Transverse colon (tissue), 4 donors: ENCODE data around the gene SFXN4. TPM values are rescaled to one million over a fixed set of nuclear protein-coding genes. Genes with fewer than 3 reads are reported as not detected.

Experiments used
- DNase-seq: peaks from one replicate; pipeline ENCODE4 v3.0.0-alpha.2; 2019
- H3K27ac ChIP-seq, 4 donors: fragments of 200-600 bp; sonication (generic); 2 replicates each; pipeline ENCODE4 v1.5.1; 2016 to 2018; ENCODE audit warnings: inconsistent platforms in 4 of 4
- H3K27me3 ChIP-seq: fragments of 200-600 bp; sonication (generic); 2 replicates; pipeline ENCODE4 v1.5.1; 2017; ENCODE audit warnings: inconsistent platforms
- H3K36me3 ChIP-seq, 4 donors: fragments of 200-600 bp; sonication (generic); 2 replicates each; pipeline ENCODE4 v1.5.1; 2017 to 2019; ENCODE audit warnings: inconsistent platforms in 4 of 4
- H3K4me1 ChIP-seq, 4 donors: fragments of 200-600 bp; sonication (generic); 2 replicates each; pipeline ENCODE4 v1.5.1; 2017 to 2020; ENCODE audit warnings: inconsistent platforms in 4 of 4
- H3K4me3 ChIP-seq, 4 donors: fragments of 200-600 bp; sonication (generic); 1 replicate in 1 of 4; 2 replicates in 3 of 4; pipeline versions ENCODE4 v1.5.1 to v1.6.1; 2017 to 2019; ENCODE audit warnings: inconsistent platforms in 4 of 4
- H3K9me3 ChIP-seq, 2 donors: fragments of 200-600 bp; sonication (generic); 2 replicates each; pipeline ENCODE4 v1.5.1; 2017 to 2019; ENCODE audit warnings: inconsistent platforms in 2 of 2
- EP300 ChIP-seq: sonication (generic); formaldehyde crosslinking; IDR thresholded peaks from one replicate; pipeline ENCODE4 v1.6.1; 2017; ENCODE audit warnings: antibody characterized with exemption, low read depth
- POLR2A ChIP-seq: fragments of 450-650 bp; IDR thresholded peaks from one replicate; pipeline ENCODE4 v1.6.1; 2016; ENCODE audit warnings: antibody characterized with exemption, mild to moderate bottlenecking, moderate library complexity
- POLR2AphosphoS5 ChIP-seq, 3 donors: sonication (generic); formaldehyde crosslinking; IDR thresholded peaks; one replicate each; pipeline ENCODE4 v1.6.1; 2016; ENCODE audit warnings: antibody characterized with exemption in 3 of 3
- WGBS, 2 donors: methylation state at CpG; one replicate each; pipeline ENCODE4 v1.1.5; 2018; ENCODE audit warnings: low coverage in 1 of 2; 5-methylcytosine and 5-hydroxymethylcytosine counted together
- in situ Hi-C, 4 donors: fragments of 200-750 bp; cut with MboI; loops; one replicate each; pipeline versions ENCODE4 v1.15.0 to v1.15.1; 2017; ENCODE audit warnings: low sequenced_read_pairs in 3 of 4, low pct_ligation_motif_present in 1 of 4, low pct_unique_long_range_greater_than_20kb in 1 of 4
- intact Hi-C: fragments of 100-400 bp; cut with DNase I; formaldehyde crosslinking; loops from one replicate; pipeline ENCODE4 v1.15.1; 2023; ENCODE audit warnings: low total_unique reads
- total RNA-seq, 4 donors: library from RNA; depleted of rRNA; stranded (reverse); fragments of >200 nt; gene quantifications; one replicate each; pipeline ENCODE4 v1.1.0, GENCODE V29; 2016
- TF ChIP-seq, protein P1 (sequence below), 5 experiments: fragments of 200-600 bp in 3 of 5; fragments of 450-650 bp in 2 of 5; sonication (generic) in 3 of 5; IDR thresholded peaks; 1 replicate in 2 of 5; 2 replicates in 3 of 5; pipeline ENCODE4 v1.5.1; 2016 to 2017; ENCODE audit warnings: antibody characterized with exemption in 5 of 5, inconsistent platforms in 3 of 5, mild to moderate bottlenecking in 2 of 5, moderate library complexity in 1 of 5

The SFXN4 gene
- total RNA-seq, 4 donors from 2014 or later, result 15.0 to 61.3 (median 27.7) TPM

DNA sequence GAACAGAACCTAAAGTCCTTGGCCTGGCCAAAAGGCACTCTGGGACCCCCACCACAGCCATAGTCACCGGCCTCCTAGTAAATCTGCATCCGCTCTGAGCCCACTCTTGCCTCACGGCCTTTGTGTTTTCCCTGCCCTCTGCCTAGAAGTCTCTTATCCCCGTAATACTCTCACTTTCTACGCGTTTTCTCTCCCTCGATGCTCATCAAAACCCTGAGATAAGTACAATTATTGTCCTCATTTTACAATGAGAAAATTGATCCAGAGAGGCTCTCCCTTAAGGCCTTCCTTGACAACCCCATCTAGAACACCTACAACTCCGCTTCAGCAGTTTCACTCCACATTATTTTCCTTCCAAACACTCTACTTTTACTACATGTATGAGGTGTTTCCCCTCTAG, 1.5 kb upstream of the SFXN4 start:
- Histone ChIP-seq H3K4me1 (peaks cover 0 to 16% (median 13%) of the 10 kb centered on the region in 4 donors), H3K4me3 (no peak overlapping the region), H3K27me3 (no peaks in the 10 kb centered on the region), H3K9me3 (no peaks in the 10 kb centered on the region), H3K36me3 (peaks cover 0 to 31% (median 13%) of the 10 kb centered on the region in 4 donors), H3K27ac (peak overlapping the region in 2 of 4 donors; percentile 89 to 94)
- DNase-seq, result no peak
- in situ Hi-C loops (no loop called here), intact Hi-C loops (no loop called here)
- no peak for TF ChIP-seq EP300
- 83 to 86% methylated on average over 8 of the region's 8 CpGs for WGBS, 2 donors

DNA sequence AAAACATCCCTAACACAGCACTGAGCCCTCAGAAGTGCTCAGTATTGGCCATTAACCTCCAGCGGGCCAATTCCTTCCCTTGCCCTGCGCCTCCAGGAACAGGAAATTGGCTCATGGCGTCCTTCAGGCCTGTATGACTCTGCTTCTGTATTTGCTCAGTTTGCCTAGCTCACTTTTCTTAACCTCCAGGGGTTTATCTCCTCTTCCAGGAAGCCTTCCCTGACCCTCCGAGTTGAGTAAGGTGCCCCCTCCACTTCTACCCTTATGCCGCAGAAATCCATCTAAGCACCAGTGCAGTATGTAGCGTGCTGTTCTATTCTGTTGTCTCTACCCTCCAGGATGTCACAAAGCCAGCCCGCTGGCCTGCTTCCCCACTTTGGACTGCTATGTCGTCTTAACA, 1.1 kb upstream of the SFXN4 start:
- WGBS, 2 donors, result 77% methylated on average over 8 of the region's 8 CpGs; no CpG with 5 or more reads in 1 of the 2 donors
- no peak for TF ChIP-seq POLR2A
- no peak overlapping the region for H3K4me3 ChIP-seq
- DNase-seq, result no peak
- in situ Hi-C loops, result no loop called here
- no peaks in the 10 kb centered on the region for H3K27me3 ChIP-seq
- H3K27ac ChIP-seq, result peak overlapping the region; percentile 89 to 94 (median 91)
- peaks cover 0 to 16% (median 13%) of the 10 kb centered on the region in 4 donors for H3K4me1 ChIP-seq
- peaks cover 0 to 27% (median 10%) of the 10 kb centered on the region in 4 donors for H3K36me3 ChIP-seq
- H3K9me3 ChIP-seq, result no peaks in the 10 kb centered on the region
- intact Hi-C loops, result no loop called here

DNA sequence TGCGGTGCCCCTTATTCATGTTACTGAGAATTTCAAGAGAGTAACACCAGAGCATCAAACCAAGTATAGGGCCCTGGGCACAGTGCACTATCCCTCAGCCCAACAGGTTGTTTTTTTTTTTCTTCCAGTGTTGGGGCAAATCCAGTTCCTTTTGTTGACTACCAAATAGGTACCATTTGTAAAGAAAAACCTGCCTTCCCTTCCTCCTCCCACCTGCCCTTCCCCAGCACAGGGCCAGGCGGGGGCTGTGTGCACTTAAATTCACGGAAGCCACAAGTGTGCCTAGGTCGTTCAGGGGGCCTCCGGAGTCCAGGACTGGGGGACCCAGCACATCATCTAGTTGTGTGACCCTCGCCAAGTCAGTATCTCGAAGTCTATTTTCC, 595 bp upstream of the SFXN4 start:
- in situ Hi-C loops, result no loop called here
- H3K4me1 ChIP-seq, result peaks cover 0 to 16% (median 13%) of the 10 kb centered on the region in 4 donors
- no peaks in the 10 kb centered on the region for H3K27me3 ChIP-seq
- TF ChIP-seq POLR2AphosphoS5 (IDR thresholded peaks at IDR 0.05), result no peak
- TF ChIP-seq POLR2A, result no peak
- TF ChIP-seq, protein P1, sequence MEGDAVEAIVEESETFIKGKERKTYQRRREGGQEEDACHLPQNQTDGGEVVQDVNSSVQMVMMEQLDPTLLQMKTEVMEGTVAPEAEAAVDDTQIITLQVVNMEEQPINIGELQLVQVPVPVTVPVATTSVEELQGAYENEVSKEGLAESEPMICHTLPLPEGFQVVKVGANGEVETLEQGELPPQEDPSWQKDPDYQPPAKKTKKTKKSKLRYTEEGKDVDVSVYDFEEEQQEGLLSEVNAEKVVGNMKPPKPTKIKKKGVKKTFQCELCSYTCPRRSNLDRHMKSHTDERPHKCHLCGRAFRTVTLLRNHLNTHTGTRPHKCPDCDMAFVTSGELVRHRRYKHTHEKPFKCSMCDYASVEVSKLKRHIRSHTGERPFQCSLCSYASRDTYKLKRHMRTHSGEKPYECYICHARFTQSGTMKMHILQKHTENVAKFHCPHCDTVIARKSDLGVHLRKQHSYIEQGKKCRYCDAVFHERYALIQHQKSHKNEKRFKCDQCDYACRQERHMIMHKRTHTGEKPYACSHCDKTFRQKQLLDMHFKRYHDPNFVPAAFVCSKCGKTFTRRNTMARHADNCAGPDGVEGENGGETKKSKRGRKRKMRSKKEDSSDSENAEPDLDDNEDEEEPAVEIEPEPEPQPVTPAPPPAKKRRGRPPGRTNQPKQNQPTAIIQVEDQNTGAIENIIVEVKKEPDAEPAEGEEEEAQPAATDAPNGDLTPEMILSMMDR (IDR thresholded peaks at IDR 0.05), result no peak
- no peak for TF ChIP-seq EP300
- peak overlapping the region; percentile 89 to 94 (median 91) for H3K27ac ChIP-seq
- DNase-seq, result no peak
- intact Hi-C loops, result no loop called here
- 69% methylated on average over 5 to 7 of the region's 7 CpGs for WGBS, 2 donors
- H3K36me3 ChIP-seq, result peaks cover 0 to 27% (median 8%) of the 10 kb centered on the region in 4 donors
- H3K9me3 ChIP-seq, result no peaks in the 10 kb centered on the region
- peak overlapping the region; percentile 55 to 84 (median 79) for H3K4me3 ChIP-seq

DNA sequence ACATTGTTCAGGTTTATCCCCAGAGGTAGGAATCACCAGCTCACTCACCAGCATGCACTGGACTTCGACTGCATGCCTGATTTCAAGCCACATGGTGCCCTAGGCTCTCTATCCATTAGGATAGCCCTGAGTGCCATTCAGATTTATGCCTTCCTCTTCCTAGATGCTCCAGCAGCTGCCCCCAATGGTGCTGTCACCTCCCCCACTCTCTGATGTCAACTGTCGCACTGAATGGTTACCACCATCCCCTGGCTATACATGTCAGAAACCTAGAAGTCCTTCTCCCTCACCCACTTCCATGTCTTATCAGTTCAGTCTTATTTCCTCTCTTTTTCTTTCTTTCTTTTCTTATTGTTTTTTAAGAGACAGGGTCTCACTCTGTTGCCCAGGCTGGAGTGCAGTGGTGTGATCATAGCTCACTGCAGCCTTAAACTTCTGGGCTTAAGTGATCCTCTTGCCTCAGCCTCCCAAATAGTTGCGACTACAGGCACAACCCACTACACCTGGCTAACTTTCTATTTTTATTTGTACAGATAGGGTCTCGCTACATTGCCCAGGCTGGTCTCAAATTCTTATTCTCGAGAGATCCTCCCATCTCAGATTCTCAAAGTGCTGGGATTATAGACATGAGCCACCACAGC, 2.9 kb downstream of the SFXN4 start:
- Histone ChIP-seq H3K4me3 (no peak overlapping the region), H3K9me3 (no peaks in the 10 kb centered on the region), H3K27me3 (no peaks in the 10 kb centered on the region), H3K4me1 (peaks cover 0 to 16% (median 13%) of the 10 kb centered on the region in 4 donors), H3K36me3 (peaks cover 0 to 16% (median 6%) of the 10 kb centered on the region in 4 donors), H3K27ac (peak overlapping the region in 2 of 4 donors; percentile 31 to 34)
- intact Hi-C loops, result no loop called here
- WGBS, 2 donors, result 97 to 100% methylated on average over 5 of the region's 5 CpGs
- DNase-seq, result no peak
- TF ChIP-seq EP300 (no peak), POLR2AphosphoS5 (IDR thresholded peaks at IDR 0.05) (no peak), POLR2A (no peak)
- TF ChIP-seq, protein P1 (IDR thresholded peaks at IDR 0.05), result no peak
- in situ Hi-C loops, result no loop called here

DNA sequence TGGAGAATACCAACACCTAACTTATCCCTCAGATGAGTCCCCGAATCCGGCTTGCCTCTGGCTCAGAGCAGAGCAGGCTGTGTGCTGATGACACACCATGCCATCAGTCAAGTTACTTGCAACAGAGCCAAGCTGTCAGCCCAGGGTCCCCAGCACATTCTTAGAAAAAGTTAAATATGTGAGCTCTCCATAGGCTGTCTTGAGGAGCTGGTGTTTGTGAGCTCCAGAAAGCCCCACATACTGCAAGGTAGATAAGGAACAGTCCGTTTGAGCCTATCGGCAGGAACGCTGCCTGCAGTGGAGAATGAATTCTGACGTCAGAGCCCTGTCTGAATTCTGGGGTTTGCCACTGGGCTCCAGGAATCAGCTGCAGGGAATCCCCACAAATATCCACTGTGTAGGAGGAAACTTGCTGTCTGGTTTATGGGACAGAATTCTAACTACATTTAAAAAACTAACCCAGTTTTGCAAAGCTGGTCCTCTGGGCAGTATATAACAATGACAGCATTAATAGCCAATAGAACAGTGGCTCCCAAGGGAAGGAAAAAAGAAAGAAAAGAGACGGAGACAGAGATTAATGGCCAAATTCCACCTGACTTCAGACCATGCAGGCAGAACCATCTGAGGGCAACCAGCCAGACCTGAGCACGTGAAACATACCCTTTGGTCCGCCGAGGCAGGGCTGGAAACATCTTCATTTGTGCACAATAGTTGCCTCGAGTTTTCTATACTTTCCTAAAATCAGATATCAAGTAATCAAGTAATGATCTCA, 3.6 kb downstream of the SFXN4 start:
- TF ChIP-seq EP300, result no peak
- no peak for TF ChIP-seq POLR2AphosphoS5 (IDR thresholded peaks at IDR 0.05)
- TF ChIP-seq, protein P1 (IDR thresholded peaks at IDR 0.05), result peak in 1 of 5 experiments; percentile 11
- TF ChIP-seq POLR2A, result no peak
- peak overlapping the region in 2 of 4 donors; percentile 31 to 34 for H3K27ac ChIP-seq
- H3K4me1 ChIP-seq, result peaks cover 0 to 16% (median 13%) of the 10 kb centered on the region in 4 donors
- H3K9me3 ChIP-seq, result no peaks in the 10 kb centered on the region
- H3K36me3 ChIP-seq, result peaks cover 0 to 19% (median 7%) of the 10 kb centered on the region in 4 donors
- no peak overlapping the region for H3K4me3 ChIP-seq
- in situ Hi-C loops, result no loop called here
- intact Hi-C loops, result no loop called here
- WGBS, 2 donors, result 75 to 81% methylated on average over 5 to 11 of the region's 11 CpGs
- no peak for DNase-seq
- H3K27me3 ChIP-seq, result no peaks in the 10 kb centered on the region
